SK-N-SH treated with all-trans-retinoic acid at 6 μM for 48 hours (cell line): ENCODE results near the gene CALML5.

ENCODE experiments used
- ARNTL ChIP-seq: fragments of 450-650 bp; formaldehyde crosslinking; IDR thresholded peaks from 2 replicates; pipeline ENCODE4 v1.5.0; 2020; ENCODE audit warnings: low read depth, mild to moderate bottlenecking, moderate library complexity, borderline replicate concordance
- BACH2 ChIP-seq: fragments of 250-450 bp; sonication (Bioruptor Pico); IDR thresholded peaks from 2 replicates; pipeline ENCODE4 v1.9.0; 2021; ENCODE audit warnings: mild to moderate bottlenecking, borderline replicate concordance
- CREB5 ChIP-seq: fragments of 250-450 bp; sonication (Bioruptor Pico); IDR thresholded peaks from 2 replicates; pipeline ENCODE4 v1.5.1; 2020; ENCODE audit warnings: low read depth, mild to moderate bottlenecking, moderate library complexity
- CSDC2 ChIP-seq: fragments of 250-450 bp; sonication (Bioruptor Pico); IDR thresholded peaks from 2 replicates; pipeline ENCODE4 v1.5.0; 2020; ENCODE audit warnings: mild to moderate bottlenecking, moderate library complexity
- ESRRG ChIP-seq: fragments of 250-450 bp; sonication (Bioruptor Pico); IDR thresholded peaks from 2 replicates; pipeline ENCODE4 v1.6.1; 2021; ENCODE audit warnings: mild to moderate bottlenecking
- POU6F1 ChIP-seq: fragments of 250-450 bp; sonication (Bioruptor Pico); IDR thresholded peaks from 2 replicates; pipeline ENCODE4 v1.8.0; 2021; ENCODE audit warnings: low read depth, mild to moderate bottlenecking, moderate library complexity, borderline replicate concordance
- TCF4 ChIP-seq: fragments of 250-450 bp; sonication (Bioruptor Pico); IDR thresholded peaks from 2 replicates; pipeline ENCODE4 v1.8.0; 2021; ENCODE audit warnings: mild to moderate bottlenecking, moderate library complexity, borderline replicate concordance
- ZFP3 ChIP-seq: fragments of 250-450 bp; sonication (Bioruptor Pico); IDR thresholded peaks from 2 replicates; pipeline ENCODE4 v1.5.0; 2020; ENCODE audit warnings: mild to moderate bottlenecking, moderate library complexity
- ZFP30 ChIP-seq: fragments of 450-650 bp; formaldehyde crosslinking; IDR thresholded peaks from 2 replicates; pipeline ENCODE4 v1.5.0; 2022; ENCODE audit warnings: mild to moderate bottlenecking, moderate library complexity
- ZNF70 ChIP-seq: fragments of 450-650 bp; formaldehyde crosslinking; IDR thresholded peaks from 2 replicates; pipeline ENCODE4 v1.5.0; 2020; ENCODE audit warnings: mild to moderate bottlenecking, moderate library complexity
- TF ChIP-seq, protein P1 (sequence below): fragments of 250-450 bp; sonication (Bioruptor Pico); IDR thresholded peaks from 2 replicates; pipeline ENCODE4 v1.8.0; 2020; ENCODE audit warnings: mild to moderate bottlenecking, moderate library complexity, borderline replicate concordance

- TF ChIP-seq POU6F1 (CRISPR knock-in tag): no peak
- no peak for TF ChIP-seq ZFP30 (CRISPR knock-in tag)
- TF ChIP-seq ZFP3 (CRISPR knock-in tag): no peak
- TF ChIP-seq ZNF70 (CRISPR knock-in tag): no peak
- TF ChIP-seq CREB5 (CRISPR knock-in tag): no peak
- TF ChIP-seq, protein P1, sequence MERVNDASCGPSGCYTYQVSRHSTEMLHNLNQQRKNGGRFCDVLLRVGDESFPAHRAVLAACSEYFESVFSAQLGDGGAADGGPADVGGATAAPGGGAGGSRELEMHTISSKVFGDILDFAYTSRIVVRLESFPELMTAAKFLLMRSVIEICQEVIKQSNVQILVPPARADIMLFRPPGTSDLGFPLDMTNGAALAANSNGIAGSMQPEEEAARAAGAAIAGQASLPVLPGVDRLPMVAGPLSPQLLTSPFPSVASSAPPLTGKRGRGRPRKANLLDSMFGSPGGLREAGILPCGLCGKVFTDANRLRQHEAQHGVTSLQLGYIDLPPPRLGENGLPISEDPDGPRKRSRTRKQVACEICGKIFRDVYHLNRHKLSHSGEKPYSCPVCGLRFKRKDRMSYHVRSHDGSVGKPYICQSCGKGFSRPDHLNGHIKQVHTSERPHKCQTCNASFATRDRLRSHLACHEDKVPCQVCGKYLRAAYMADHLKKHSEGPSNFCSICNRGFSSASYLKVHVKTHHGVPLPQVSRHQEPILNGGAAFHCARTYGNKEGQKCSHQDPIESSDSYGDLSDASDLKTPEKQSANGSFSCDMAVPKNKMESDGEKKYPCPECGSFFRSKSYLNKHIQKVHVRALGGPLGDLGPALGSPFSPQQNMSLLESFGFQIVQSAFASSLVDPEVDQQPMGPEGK (CRISPR knock-in tag): no peak
- no peak for TF ChIP-seq ESRRG (CRISPR knock-in tag)
- TF ChIP-seq ARNTL (CRISPR knock-in tag): no peak
- no peak for TF ChIP-seq BACH2
- no peak for TF ChIP-seq CSDC2
- no peak for TF ChIP-seq TCF4 (CRISPR knock-in tag)
Observed at GRCh38 chr10:5496261-5497250, 2.8 kb downstream of the CALML5 start.
